CD4-positive, alpha-beta T cell (primary cell): Measurements from ENCODE around the gene TBC1D16. TPM values are rescaled to one million over a fixed set of nuclear protein-coding genes. Genes with fewer than 3 reads are reported as not detected.

Experiments used
- ATAC-seq: fragments of 200-7000 bp; cut with Tn5 transposase; one replicate; pipeline ENCODE4 v1.10.0; 2022; ENCODE audit warnings: mild to moderate bottlenecking; ENCODE audit not compliant: poor library complexity
- CTCF ChIA-PET: fragments of 350-600 bp; sonication (Branson Sonifier 250); formaldehyde crosslinking; loops from one replicate; lab custom pipeline; 2021; ENCODE audit warnings: antibody characterized with exemption, inconsistent platforms; lab: Charles Lee
- POLR2A ChIA-PET: fragments of 350-600 bp; sonication (Branson Sonifier 250); formaldehyde crosslinking; loops from one replicate; lab custom pipeline; 2021; ENCODE audit warnings: antibody characterized with exemption, inconsistent platforms; lab: Charles Lee
- DNase-seq, 14 experiments: peaks; one replicate each; pipeline ENCODE4 v3.0.0-alpha.2; 2013 to 2020; ENCODE audit warnings: mixed read lengths in 2 of 14
- H3K27ac ChIP-seq, 2 donors: one replicate each; pipeline versions ENCODE4 v1.5.1 to v1.7.0; 2013; ENCODE audit warnings: low read length in 2 of 2, low read depth in 1 of 2, mild to moderate bottlenecking in 1 of 2
- H3K27me3 ChIP-seq, 2 experiments: 1 replicate in 1 of 2; 2 replicates in 1 of 2; pipeline versions ENCODE4 v1.6.1 to v1.7.0; 2013; ENCODE audit warnings: low read length in 2 of 2, control low read depth in 1 of 2, mild to moderate bottlenecking in 1 of 2, moderate library complexity in 1 of 2; ENCODE audit not compliant: insufficient read depth in 2 of 2, control insufficient read depth in 1 of 2
- H3K36me3 ChIP-seq: one replicate; pipeline ENCODE4 v1.6.1; 2013; ENCODE audit warnings: low read length, control low read depth; ENCODE audit not compliant: insufficient read depth
- H3K4me1 ChIP-seq: one replicate; pipeline ENCODE4 v1.6.1; 2013; ENCODE audit warnings: low read length, control low read depth; ENCODE audit not compliant: insufficient read depth
- H3K4me3 ChIP-seq: one replicate; pipeline ENCODE4 v1.5.1; 2013; ENCODE audit warnings: mild to moderate bottlenecking, low read length, moderate library complexity
- H3K9me3 ChIP-seq, 2 experiments: 1 replicate in 1 of 2; 2 replicates in 1 of 2; pipeline versions ENCODE4 v1.6.1 to v1.7.0; 2013; ENCODE audit warnings: low read length in 2 of 2, mild to moderate bottlenecking in 2 of 2, control low read depth in 1 of 2, moderate library complexity in 1 of 2; ENCODE audit not compliant: control insufficient read depth in 1 of 2, insufficient read depth in 1 of 2
- H3K27ac Mint-ChIP-seq: one replicate; pipeline ENCODE4 v1.8.0; 2020; ENCODE audit warnings: mixed read lengths
- H3K27me3 Mint-ChIP-seq: one replicate; pipeline ENCODE4 v1.8.0; 2021; ENCODE audit warnings: mixed read lengths
- H3K36me3 Mint-ChIP-seq: one replicate; pipeline ENCODE4 v1.8.0; 2021; ENCODE audit warnings: low read depth, mixed read lengths
- H3K4me1 Mint-ChIP-seq: one replicate; pipeline ENCODE4 v1.8.0; 2021; ENCODE audit warnings: low read depth, mixed read lengths
- H3K4me3 Mint-ChIP-seq: one replicate; pipeline ENCODE4 v1.8.0; 2020; ENCODE audit warnings: mild to moderate bottlenecking, mixed read lengths
- H3K9me3 Mint-ChIP-seq: one replicate; pipeline ENCODE4 v1.8.0; 2020; ENCODE audit warnings: mixed read lengths
- CTCF ChIP-seq: fragments of 200-600 bp; IDR thresholded peaks from one replicate; pipeline ENCODE4 v1.8.0; 2022; ENCODE audit warnings: antibody characterized with exemption, mild to moderate bottlenecking
- intact Hi-C, 2 experiments: fragments of 100-400 bp; cut with DNase I in 1 of 2; cut with micrococcal nuclease in 1 of 2; formaldehyde crosslinking; loops; one replicate each; pipeline versions ENCODE4 v1.15.1 to v1.9.0; 2023 to 2025; cut with DNase I, micrococcal nuclease
- total RNA-seq, 174 experiments: library from RNA in 2 of 174; stranded (reverse) in 2 of 174; gene quantifications; one replicate each; pipeline ENCODE4 v1.2.3 and lab custom pipeline; 2021 to 2026

Gene TBC1D16
- total RNA-seq, 2 experiments from 2014 or later = 1.9 to 2.5 TPM

GRCh38 chr17:79951361-79952264, 84.1 kb downstream of the TBC1D16 start:
- no peak overlapping the region for H3K4me3 Mint-ChIP-seq
- POLR2A ChIA-PET = no interaction called here
- no peak for TF ChIP-seq CTCF
- no peaks in the 10 kb centered on the region for H3K36me3 ChIP-seq
- H3K27me3 Mint-ChIP-seq = no peaks in the 10 kb centered on the region
- H3K27ac ChIP-seq = no peak overlapping the region
- DNase-seq (no peak), ATAC-seq (no peak)
- no peaks in the 10 kb centered on the region for H3K4me1 Mint-ChIP-seq
- H3K4me1 ChIP-seq = no peaks in the 10 kb centered on the region
- H3K9me3 Mint-ChIP-seq = no peaks in the 10 kb centered on the region
- CTCF ChIA-PET = no interaction called here
- no peaks in the 10 kb centered on the region for H3K9me3 ChIP-seq
- intact Hi-C loops = no loop called here
- no peaks in the 10 kb centered on the region for H3K27me3 ChIP-seq
- no peak overlapping the region for H3K27ac Mint-ChIP-seq
- no peaks in the 10 kb centered on the region for H3K36me3 Mint-ChIP-seq
- no peak overlapping the region for H3K4me3 ChIP-seq

GRCh38 chr17:79950751-79951150, 84.9 kb downstream of the TBC1D16 start:
- Mint-ChIP-seq H3K36me3 (no peaks in the 10 kb centered on the region), H3K4me1 (no peaks in the 10 kb centered on the region), H3K4me3 (no peak overlapping the region), H3K27me3 (no peaks in the 10 kb centered on the region), H3K9me3 (no peaks in the 10 kb centered on the region), H3K27ac (no peak overlapping the region)
- no peak for ATAC-seq
- intact Hi-C loops = no loop called here
- Histone ChIP-seq H3K9me3 (no peaks in the 10 kb centered on the region), H3K4me3 (no peak overlapping the region), H3K27ac (no peak overlapping the region), H3K36me3 (no peaks in the 10 kb centered on the region), H3K27me3 (no peaks in the 10 kb centered on the region), H3K4me1 (no peaks in the 10 kb centered on the region)
- ChIA-PET CTCF (no interaction called here), POLR2A (no interaction called here)
- TF ChIP-seq CTCF = no peak
- DNase-seq = no peak

GRCh38 chr17:79950306-79950705, 85.4 kb downstream of the TBC1D16 start:
- Mint-ChIP-seq H3K4me3 (no peak overlapping the region), H3K9me3 (no peaks in the 10 kb centered on the region), H3K36me3 (no peaks in the 10 kb centered on the region), H3K27ac (no peak overlapping the region), H3K4me1 (no peaks in the 10 kb centered on the region), H3K27me3 (no peaks in the 10 kb centered on the region)
- intact Hi-C loops = no loop called here
- DNase-seq (no peak), ATAC-seq (no peak)
- TF ChIP-seq CTCF = no peak
- no peak overlapping the region for H3K27ac ChIP-seq
- ChIA-PET POLR2A (no interaction called here), CTCF (no interaction called here)
- no peaks in the 10 kb centered on the region for H3K9me3 ChIP-seq
- no peaks in the 10 kb centered on the region for H3K36me3 ChIP-seq
- no peak overlapping the region for H3K4me3 ChIP-seq
- H3K27me3 ChIP-seq = no peaks in the 10 kb centered on the region
- no peaks in the 10 kb centered on the region for H3K4me1 ChIP-seq
